HG03460 (cell line): Measurements from ENCODE around the gene FAM110D.

ENCODE experiments used
- ATAC-seq: cut with Tn5 transposase; IDR thresholded peaks from one replicate; pipeline ENCODE4 v1.9.1; 2021; ENCODE audit not compliant: unreplicated experiment

Gene FAM110D

GRCh38 chr1:26158908-26159742 is at the start of gene FAM110D:
Gene FAM110D, plus strand, starts transcription at chr1:26159079. Its CDS starts 2,213 bp downstream, at chr1:26161292.
- no peak for ATAC-seq

- ATAC-seq = no peak
Measured at GRCh38 chr1:26109229-26110164, 49.4 kb upstream of the FAM110D start.

- ATAC-seq = peak; percentile 52
Measured at GRCh38 chr1:26110731-26111529, 47.9 kb upstream of the FAM110D start.

- ATAC-seq = peak; percentile 66
Measured at GRCh38 chr1:26111530-26112406, 47.1 kb upstream of the FAM110D start, which contains the start of gene PDIK1L. Gene PDIK1L, plus strand, starts transcription at chr1:26111824. Its CDS starts 2,485 bp downstream, at chr1:26114309.

DNA sequence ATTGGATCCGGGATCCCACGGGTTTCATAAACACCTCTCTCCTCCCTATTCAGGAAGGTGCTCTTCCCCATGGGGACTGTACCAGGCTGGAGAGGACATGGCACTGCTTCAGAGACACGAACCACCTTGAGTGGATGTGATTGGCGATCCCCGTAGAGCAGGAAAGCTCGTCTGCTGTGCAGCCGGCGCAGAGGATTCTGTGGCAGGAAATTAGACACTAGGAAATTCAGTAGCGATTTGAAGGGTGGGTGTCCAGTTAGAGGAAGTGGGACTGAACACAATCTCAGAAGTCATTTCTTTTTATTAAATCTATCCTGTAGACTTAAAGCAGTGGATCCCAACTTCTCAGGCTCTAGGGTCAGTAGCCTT is 46.5 kb upstream of the FAM110D start:
- ATAC-seq = no peak

- no peak for ATAC-seq
Measured at GRCh38 chr1:26114165-26114927, 44.5 kb upstream of the FAM110D start.

DNA sequence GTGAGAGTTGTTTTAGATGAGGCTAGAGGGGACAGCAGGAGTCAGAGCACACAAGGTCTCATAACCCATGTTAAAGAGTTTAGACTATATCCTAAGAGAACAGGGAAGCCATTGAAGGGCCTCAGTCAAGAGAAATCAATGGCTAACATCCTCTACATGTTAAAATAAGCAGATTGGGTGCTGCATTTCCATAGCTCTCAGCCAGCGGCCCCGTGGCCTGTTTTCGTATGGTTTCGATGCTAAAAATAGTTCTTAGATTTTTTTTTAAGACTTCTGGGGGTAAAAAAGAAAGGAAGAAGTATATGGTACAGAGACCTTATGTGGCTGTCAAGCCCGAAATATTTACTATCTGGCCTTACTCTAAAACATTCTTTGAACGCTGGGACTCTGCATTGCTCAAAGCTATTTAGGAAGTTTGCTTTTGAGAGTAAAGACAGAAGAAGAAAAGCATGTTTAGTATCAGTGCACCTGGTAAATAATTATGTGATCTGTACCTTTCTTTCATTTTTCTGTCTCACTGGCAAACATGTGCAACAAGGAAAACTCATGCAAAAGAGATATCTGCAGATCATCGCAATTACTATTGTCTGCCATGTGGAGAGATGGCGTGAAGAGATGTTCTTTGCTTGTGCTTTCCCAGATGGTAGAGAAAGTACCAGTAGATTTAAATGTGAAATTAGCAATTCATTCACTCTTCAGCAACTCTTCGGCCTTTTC is 38.8 kb upstream of the FAM110D start:
- no peak for ATAC-seq

DNA sequence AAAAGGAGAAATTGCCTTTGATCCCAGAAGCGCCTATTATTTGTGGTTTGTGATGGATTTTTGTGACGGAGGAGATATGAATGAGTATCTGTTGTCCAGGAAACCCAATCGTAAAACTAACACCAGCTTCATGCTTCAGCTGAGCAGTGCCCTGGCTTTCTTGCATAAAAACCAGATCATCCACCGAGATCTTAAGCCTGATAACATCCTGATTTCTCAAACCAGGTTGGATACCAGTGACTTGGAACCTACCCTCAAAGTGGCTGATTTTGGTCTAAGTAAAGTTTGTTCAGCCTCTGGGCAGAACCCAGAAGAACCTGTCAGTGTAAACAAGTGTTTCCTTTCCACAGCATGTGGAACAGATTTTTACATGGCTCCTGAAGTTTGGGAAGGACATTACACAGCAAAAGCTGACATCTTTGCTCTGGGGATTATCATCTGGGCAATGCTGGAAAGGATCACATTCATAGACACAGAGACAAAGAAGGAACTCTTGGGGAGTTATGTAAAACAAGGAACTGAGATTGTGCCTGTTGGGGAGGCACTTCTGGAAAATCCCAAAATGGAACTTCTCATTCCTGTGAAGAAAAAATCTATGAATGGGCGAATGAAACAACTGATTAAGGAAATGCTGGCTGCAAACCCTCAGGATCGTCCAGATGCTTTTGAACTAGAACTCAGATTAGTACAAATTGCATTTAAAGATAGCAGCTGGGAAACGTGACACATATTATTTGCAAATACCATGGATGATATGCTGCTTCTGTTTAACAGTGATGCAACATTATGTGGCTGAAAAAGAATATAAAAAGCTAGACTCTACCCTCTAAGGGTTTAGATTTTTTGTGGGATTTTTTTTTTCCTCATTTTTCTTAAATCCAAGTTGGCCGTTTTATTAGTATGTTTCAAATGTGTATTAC is 36.8 kb upstream of the FAM110D start:
- ATAC-seq = no peak

DNA sequence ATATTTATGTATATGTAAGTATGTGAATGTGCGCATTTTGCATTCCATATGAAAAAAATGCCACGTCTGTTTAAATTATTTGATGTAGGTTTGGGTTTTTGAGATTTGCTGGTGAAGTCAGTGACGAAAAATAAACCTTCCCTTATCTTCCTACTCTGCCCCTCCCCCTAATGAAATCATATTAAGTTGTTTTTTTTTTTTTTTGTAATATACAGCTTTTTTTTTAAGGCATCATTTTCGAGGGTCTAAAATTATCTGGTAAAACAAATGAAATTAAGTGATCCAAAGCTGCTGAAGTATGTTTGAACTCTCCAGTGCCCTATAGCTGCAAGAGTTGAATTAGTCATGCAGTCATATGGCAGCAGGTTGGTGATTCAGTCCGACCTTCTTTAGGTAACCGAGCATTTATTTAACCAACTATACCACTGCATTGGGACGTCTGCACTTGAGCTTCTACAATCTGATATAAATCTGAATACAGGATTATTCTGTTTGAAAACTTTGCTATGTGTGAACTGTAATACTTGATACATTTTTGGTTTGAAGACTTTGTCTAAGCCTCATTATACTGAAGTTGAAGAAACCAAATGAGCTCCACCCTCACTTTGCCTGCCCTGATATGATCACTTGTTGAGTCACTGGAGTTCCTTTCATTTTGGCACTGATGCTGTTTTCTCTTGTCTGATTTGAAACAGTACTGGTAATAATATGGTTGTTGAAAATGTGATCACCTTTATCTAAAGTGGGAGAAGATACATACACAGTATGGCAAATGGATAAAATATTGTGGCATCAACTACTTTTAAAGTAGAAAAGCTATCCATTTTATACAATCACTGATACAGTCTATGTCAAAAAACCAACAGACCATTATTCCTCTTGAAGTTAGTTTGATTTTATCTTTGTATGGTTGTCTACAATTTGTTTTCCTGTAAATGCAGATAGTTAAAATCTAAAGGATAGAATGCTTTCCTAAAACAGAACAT is 35.6 kb upstream of the FAM110D start:
- no peak for ATAC-seq

DNA sequence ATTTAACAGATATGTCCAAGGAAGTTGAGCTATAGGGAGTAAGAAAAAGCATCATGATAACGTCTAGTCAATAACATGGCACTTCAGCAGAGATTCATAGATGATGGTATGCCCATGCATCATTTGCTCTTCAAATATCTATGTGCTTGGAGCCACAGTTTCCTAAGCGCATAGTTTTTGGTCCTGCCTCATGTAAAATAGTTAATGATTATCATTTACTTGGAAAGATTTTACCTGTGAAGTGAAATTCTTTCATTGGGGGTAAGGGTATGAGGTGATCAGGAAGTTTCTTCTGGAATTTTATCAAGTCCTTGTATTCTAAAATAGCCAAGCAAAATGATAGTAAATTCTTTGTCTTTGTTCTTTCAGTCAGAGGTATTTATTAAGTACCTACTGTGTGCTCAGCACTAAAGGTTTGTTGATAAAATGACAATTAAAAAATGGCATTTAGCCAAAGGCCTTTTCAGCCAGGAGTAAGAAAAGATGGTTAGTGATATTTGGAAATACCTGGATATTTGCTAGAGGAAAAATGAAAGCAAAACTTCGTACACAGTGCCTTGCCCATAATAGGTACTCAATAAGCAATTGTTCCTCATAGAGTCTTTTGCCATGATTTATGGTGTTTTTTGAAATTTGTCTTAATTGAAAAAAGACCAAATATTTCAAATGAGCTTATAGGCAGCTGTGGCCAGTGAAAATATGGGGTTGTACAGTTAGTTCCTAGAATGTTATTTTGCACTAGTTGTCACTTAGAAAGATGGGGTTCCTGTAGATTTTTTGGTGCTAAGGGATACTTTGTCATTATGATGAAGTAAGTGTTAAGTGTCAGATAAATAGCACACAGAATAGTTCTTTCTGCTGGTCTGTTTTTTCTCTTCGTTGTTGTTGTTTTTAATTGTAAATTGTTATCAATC is 34.2 kb upstream of the FAM110D start:
- no peak for ATAC-seq

GRCh38 chr1:26125382-26125781 is 33.5 kb upstream of the FAM110D start:
- no peak for ATAC-seq

- ATAC-seq = no peak
Measured at GRCh38 chr1:26125946-26126320, 32.9 kb upstream of the FAM110D start.

- peak; percentile 77 for ATAC-seq
Measured at GRCh38 chr1:26126321-26127084, 32.4 kb upstream of the FAM110D start.
